ENCODE measurements around the gene MGAT5B.

Gene MGAT5B

DNA sequence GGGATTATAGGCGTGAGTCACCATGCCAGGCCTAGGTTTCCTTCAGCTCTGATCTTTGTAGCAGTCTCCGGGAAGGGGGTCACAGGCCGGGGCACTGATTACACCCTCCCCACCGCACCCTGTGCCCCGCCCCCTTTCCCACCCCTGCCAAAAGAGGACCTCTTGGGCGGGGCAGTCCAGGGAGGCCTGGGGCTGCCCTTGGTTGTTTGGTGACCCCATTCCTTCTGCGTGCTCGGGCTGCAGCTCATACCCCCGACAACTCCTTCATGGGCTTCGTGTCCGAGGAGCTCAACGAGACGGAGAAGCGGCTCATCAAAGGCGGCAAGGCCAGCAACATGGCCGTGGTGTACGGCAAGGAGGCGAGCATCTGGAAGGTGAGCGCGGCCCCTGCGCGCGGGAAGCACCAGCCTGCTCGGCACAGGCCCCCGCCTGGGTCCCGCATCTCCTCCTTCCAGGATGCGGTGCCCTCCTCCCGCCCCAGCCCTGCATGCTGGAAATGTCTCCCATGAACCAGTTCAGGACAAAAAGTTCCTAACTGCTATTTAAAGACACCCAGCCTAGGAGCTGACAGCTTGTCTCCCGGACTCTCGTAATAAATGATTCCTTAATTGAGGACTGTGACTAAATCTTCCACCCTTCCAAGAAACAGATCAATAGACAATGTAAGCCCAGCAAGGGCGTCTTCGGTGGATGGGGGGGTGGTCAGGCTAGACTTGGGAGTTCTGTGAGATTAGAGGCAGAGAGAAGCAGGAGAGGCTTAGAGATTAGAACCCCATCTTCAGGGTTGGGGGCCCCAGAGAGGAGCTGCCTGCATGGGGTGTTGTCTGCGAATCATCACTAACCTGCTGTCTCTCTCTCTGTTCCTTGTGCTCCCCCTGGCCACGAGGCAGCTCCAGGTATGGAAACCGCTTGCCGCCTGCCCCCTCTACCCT is 64.5 kb downstream of the MGAT5B start:
- no peak for DNase-seq

DNA sequence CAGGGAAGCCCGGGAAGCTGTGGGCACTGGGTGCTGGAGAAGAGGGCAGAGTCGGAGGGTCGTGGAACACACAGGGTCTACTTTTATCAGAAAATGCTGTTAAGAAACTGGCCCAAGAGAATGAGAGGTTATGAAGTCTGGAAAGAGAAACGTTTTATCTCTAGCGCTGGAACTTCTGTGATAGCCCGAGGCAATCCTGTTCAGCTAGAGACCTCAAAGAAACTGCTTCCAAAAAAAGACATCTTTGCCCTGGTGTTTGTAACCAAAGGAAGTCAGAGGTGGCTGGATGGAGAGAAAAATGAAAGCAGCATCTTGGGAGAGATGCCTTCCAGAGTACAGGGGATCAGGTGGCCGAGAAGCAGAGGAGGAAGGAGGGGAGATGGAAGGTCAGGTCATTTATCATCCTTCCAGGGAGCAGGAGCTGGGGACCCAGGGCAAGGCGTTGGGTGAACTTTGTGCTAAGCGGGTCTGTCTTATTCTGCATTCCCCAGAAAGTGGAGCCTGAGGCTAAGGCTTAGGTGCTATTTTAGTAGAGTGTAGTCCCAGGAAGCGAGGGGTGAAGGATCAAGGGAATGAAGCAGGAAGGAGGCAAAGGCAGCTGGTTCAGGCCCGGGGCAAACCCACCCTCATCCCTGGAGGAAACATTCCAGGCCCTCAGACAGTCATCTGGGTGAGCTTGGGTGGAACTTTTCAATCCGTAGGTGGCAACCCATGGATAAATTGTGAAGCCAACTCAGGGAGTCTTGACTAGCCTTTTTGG is 66.5 kb downstream of the MGAT5B start:
- no peak for DNase-seq

DNA sequence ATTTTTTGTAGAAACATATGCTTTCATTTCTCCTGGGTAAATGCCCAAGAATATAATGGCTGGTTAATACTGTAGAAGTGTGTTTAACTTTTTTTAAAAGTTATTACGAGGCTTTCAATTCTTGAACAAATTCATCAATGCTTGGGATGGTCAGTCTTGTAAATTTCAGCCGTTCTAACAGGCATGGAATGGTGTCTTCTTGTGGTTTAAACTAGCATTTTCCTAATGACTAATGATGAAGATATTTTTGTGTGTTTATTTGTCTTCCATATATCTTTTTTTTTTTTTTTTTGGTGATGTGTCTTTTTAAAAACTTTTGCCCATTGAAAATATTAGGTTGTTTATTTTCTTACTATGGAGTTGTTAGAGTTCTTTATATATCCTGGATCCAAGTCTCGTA is 67.1 kb downstream of the MGAT5B start:
- no peak for DNase-seq

DNA sequence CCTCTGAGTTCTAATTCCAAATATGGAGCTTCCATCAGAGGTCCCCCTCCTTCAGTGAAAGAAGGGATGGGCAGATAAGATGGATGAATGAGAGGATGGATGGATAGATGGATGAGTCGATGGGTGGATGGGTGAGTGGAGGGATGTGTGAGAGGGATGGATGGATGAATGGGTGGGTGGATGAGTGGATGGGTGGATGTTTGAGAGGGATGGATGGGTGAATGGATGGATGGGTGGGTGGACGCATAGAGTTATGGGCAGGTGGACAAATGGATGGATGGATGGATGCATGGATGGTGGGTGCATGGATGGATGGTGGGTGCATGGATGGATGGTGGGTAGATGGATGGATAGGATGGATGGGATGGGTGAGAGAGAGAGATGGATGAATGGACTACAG is 69.0 kb downstream of the MGAT5B start:
- no peak for DNase-seq

DNA sequence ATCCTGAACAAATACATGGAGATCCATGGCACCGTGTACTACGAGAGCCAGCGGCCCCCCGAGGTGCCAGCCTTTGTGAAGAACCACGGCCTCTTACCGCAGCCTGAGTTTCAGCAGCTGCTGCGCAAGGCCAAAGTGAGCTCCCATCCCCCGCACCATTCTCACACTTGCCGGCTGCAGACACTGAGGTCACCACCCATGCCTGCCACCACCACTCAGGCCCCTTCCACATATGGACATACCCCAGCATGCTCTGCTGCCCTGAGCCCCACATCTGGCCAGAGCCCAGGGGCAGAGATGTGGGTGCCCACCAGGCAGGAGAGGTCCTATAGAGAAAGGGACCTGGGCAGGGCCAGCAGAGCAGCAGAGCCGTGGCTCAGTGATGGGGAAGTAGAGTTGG is 69.8 kb downstream of the MGAT5B start:
- no peak for DNase-seq

DNA sequence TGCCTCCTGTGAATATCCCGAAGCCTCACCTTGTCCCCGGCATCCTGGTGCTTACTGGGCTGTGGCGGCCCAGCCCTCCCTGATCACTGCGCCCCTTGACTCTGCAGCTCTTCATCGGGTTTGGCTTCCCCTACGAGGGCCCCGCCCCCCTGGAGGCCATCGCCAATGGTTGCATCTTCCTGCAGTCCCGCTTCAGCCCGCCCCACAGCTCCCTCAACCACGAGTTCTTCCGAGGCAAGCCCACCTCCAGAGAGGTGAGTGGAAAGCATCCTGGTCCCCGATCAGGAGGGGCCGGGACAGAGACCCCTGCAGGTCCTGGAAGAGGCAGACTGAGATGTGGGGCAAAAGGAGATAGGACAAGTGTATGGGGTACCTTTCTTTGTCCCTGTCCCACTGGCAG is 72.1 kb downstream of the MGAT5B start:
- DNase-seq = no peak

DNA sequence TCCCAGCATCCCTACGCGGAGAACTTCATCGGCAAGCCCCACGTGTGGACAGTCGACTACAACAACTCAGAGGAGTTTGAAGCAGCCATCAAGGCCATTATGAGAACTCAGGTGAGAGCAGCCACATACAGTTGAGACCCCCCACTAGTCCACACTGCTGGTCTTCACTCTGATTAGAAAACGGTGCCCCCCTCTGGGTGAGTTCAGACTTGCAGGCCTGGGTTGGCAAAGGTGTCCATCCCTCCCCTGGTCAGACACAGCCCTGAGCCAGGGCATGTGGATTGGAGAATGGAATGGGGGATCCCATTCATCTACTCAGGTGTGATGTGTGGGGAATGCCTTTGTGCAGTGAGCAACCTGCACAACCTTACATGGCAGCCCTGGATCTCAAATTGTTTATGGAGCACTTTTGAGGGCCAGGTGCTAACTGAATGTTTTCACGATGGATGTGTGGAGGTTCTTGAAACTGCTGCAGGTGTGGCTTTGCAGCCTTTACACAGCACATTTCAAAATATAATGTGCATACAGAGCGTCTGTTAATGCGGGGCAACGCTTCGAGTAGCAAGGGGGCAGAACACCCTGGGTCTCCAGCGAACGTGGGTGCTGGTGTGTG is 72.6 kb downstream of the MGAT5B start:
- DNase-seq = no peak

DNA sequence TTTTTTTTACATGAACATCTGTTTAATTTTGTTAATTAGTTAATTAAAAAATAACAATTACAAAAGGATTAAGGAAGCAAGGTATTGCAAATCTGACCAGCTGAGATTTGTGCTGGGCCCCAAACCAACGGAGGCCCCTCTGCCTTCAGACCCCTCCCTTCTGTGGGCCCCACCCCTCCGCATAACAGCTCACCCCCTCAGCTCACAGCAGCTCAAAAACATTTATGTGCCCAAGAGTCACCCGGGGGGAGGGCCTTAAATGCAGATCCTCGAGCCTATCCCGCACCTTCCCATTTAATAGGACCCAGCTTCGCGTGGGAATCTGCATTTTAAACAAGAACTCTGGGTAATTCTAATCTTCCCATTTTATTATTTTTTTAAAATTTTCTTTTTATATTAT is 75.0 kb downstream of the MGAT5B start:
- no peak for DNase-seq

DNA sequence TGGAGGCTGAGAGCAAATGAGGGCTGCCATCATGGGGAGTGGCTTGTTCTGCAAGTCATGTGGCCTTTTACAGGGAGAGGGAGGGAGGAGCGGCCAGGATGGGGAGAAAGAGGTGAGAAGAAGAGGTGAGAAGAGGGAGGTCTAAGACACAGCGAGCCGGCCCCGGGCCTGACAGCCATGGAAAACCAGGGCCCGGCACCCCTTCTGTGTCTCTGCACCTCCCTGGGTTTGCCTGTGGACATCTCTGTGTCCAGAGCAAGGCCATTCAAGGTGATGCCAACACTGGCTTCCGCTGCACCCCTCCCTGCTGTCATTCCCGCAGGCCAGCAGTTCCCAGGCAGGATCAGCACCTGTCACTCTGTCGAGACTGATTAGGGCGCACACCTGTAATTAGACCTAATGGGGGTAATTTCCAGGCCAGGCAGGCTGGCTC is 75.6 kb downstream of the MGAT5B start:
- DNase-seq = no peak

DNA sequence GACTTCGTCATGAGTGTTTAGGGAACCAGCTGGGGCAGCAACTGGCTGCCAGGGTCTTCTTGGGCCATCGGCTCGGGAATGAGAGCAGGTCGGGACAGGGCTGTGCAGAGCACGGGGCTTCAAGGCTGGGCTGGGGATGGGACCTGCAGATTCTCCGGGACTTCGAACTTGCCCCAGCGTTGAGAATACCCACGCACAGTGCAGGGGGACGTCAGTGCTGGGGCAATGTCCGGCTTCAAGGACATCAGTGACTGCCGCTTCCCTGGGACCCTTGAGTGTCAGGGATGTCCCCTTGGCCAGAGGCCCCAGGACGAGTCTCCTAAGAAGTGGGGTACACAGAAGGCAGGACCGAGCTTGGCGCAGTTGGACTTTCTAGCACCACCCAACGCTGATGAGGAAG is 76.3 kb downstream of the MGAT5B start:
- DNase-seq = no peak

DNA sequence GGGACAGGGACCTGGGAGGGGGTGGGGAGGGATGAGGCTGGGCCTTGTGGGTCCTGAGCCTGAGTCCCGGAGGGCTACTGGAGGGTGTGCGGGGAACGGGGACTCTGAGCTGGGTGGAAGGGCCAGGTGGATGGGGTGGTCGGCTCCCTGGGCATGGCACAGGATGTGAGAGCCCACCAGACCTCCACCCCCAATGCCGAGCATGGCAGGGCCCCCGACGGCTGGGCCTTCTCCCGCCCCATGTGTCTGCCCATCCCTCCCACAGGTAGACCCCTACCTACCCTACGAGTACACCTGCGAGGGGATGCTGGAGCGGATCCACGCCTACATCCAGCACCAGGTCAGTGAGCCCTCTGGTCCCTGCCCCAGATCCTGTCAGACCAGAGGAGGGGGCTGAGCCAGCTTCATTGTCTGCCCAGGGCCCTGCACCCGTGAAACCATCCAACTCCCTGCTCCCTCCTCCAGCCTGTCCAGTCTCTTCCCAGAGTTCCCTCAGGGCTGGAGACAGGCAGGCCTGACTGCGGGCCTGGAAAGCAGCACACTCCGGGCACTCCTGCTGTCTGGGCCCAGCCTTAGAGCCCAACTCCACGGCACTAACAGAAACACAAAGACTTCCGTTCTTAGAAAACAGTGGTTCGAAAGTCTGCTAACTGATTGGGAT is 78.0 kb downstream of the MGAT5B start:
- DNase-seq = no peak

DNA sequence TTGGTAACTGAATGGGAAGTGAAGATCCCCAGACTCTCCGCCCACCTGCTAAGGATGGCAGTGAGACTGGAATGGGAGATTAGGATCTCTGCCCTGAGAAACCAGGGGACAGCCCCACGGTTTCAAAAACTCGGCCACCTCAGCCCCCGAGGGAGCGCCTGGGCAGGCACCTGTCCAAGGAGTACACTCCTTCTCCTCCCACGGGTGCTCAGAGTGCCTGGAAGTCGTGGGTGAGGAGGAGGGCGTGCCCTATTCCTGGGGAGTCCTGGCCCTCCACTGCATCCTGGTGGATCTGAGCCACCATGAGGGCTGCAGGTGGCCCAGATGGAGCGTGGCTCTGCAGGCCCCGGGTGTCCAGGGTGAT is 78.5 kb downstream of the MGAT5B start:
- no peak for DNase-seq

DNA sequence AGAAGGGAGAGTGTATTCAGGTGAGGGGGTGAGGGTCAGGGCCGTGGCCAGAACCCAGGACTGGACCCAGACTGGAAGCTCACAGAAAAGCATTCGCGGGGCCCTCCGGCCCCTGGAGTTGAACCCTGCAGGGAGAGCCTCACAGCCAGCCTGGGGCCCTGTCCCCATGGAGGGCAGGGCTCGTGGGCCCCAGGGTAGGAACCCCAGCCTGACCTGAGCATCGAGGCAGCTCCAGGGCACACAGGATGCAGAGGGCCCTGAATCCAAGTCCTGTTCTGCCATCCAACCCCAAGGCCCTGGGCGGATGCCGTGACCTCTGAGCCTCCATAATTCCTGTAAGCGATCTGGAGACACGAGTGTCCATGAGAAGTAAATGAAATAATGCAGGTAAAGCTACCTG is 79.1 kb downstream of the MGAT5B start:
- DNase-seq = no peak

DNA sequence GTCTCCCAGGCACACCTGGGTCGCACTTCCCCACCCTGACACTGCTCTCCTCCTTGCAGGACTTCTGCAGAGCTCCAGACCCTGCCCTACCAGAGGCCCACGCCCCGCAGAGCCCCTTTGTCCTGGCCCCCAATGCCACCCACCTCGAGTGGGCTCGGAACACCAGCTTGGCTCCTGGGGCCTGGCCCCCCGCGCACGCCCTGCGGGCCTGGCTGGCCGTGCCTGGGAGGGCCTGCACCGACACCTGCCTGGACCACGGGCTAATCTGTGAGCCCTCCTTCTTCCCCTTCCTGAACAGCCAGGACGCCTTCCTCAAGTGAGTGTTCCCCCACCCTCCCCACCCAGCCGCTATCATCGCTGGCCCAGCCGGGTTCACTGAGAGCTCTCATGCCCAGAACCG is 79.6 kb downstream of the MGAT5B start:
- no peak for DNase-seq

DNA sequence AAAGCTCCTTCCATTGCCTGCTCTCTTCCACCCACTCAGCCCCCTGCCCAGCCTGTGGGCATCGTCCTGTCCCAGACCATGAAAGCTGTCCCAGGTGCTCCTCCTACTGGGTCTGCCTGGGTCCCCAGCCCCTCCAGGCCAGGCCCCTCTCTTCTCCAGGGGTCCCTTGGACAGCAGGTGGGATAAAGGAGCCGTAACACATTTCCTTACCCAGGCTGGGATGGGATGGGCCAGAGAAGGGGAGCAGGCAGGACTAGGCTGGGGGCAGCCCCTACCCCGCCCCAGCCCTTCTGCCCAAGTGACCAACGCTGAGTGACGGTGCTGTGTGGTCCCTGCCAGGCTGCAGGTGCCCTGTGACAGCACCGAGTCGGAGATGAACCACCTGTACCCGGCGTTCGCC is 80.1 kb downstream of the MGAT5B start:
- no peak for DNase-seq

DNA sequence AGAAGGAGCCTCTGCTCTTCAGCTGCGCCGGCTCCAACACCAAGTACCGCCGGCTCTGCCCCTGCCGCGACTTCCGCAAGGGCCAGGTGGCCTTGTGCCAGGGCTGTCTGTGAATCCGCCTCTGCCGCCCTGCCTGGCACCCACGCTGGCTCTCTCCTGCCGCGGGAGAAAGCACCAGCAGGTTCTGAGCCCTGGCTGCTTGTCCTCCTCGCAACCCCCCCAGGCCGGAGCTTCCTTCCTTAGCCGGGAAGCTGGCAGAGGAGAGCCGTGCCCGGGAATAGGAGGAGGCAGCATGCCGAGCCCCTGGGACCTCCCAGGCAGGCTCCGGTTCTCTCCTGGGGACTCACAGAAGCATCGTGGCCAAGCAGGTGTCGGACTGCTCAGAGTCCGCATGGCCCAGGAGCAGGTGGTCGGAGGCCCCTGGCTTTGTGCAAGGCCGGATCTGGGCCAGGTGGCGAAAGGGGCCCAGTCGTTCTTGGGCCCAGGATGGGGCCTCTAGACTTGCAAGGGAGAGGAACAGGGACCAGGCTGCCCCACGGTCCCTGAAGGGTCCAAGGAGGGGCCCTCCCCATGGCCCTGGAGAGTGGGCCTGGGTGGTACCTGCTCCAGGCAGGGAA is 80.6 kb downstream of the MGAT5B start:
- DNase-seq = no peak

DNA sequence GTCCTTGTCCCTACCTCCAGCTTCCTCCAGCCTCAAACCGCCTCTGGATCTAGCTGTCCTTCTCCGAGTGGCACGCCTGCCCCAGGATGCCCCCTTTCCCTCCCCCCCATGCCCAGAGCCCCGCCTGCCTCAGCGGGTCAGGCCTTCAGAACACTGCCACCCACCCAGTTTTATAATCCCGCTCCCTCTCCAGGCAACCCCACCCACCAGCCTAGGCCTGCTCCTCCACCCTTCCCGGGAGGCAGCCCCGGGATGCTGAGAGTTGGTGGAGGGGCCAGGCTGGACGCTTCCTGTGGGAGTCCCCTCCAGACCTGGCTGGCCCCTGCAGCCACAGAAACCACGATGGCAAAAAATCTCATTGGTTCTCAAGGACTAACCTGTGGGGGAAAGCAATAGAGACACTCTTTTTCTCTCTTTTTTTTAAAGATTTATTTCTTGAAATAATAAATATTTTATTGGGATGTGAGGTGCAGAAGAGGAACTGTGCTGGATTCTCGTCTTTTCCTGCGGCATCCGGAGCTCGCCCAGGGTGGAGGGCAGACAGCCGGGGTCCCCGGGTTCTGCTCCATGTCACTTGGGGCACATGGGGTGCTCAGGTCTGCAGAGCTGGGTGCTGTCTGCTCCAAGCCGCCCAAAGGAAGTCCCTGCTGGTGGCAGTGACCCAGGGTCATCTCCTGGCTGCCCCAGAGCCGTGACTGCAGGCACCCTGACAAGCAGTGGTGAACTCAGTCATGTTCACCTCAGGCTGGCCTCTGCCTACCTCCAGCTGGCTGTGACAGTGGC is 81.9 kb downstream of the MGAT5B start:
- DNase-seq = no peak

DNA sequence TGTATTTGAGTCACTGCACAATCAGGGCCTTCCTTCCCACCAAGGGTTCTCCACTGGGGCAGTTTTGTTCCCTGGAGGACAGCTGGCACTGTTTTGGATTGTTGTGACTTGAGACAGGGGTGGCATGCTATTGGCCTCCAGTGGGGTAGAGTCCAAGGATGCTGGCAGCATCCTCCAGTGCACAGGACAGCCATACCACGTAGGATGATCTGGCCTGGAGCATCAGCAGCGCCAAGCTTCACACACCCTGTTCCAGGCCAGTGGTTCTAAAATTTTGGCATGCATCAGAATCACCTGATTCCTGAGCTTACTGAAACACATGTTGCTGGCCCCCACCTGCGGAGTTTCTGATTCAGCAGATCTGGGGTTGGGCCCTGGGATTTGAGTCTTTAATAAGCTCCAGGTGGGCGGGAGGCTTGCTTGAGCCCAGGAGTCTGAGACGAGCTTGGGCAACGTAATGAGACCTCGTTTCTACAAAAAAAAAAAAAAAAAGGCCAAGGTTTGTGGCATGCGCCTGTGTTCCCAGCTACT is 83.2 kb downstream of the MGAT5B start:
- no peak for DNase-seq

DNA sequence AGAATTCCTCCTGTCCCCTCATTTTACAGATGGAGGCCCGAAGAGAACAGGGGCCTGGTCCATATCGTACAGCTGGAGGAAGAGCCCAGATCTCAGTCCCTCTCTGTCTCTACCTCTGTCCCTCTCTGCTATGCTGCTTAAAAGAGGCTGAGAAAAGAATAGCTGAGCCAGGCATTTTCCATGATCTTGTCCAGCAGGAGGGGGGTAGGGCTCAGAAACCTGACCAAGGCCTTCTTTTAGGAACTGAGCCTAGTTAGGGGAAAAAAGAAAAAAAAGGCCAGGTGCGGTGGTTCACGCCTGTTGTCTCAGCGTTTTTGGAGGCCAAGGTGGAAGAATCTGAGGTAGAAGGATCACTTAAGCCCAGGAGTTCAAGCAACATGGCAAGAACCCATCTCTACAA is 84.2 kb downstream of the MGAT5B start:
- no peak for DNase-seq

DNA sequence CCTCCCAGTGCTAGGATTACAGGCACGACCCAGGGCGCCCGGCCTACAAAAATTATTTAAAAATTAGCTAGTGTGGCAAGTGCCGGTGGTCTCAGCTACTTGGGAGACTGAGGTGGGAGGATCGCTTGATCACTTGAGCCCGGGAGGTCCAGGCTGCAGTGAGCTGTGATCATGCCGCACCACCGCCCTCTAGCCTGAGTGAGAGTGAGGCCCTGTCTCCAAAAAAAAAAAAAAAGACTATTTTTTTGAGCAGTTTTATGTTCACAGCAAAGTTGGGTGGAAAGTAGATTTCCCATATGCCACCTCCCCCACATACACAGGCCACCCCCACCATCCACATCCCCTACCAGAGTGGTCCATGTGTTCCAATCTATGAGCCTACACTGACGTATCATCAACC is 84.9 kb downstream of the MGAT5B start:
- no peak for DNase-seq

DNA sequence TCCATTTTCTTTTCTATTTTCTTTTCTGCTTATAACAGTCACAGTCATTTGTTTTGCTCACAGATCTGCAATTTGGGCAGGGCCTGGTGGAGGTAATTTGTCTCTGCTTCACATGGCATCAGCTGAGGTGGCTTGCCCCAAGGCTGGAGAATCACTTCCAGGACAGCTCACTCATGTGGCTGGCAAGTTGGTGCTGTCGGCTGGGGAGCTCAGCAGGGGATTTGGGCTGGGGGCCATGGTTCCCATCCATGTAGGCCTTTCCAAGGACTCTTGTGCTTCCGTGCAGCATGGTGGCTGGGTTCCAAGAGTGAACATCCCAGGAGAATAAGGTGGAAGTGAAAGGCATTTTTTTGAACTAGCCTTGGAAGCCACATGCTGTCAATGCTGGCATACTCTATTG is 85.7 kb downstream of the MGAT5B start:
- DNase-seq = no peak

DNA sequence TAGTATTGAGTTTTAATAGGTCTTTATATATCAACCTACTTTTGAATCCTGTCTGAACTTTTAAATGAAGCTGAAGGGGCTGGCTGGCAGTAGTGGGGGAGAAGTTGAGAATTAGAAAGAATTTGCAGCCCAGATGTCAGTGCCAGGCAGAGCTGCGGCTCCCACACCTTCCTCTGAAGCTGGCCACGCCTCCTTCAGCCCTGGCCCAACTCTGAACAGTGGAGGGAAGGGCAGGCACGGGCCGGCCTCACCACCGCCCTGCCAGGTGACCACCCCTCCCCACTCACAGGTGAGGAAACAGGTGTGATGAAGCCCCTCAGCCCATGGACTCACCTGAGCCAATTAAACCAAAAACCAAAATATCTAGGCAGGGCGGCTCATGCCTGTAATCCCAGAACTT is 87.0 kb downstream of the MGAT5B start:
- DNase-seq = no peak
